AG09309 (cell line): ENCODE data around the gene H3-3A.

ENCODE experiments used
- DNase-seq: peaks from one replicate; pipeline ENCODE4 v3.0.0-alpha.2; 2010; ENCODE audit warnings: low read depth
- H3K4me3 ChIP-seq: 2 replicates; pipeline ENCODE4 v1.5.1; 2011; ENCODE audit warnings: mild to moderate bottlenecking, low read depth, low read length, moderate library complexity; ENCODE audit not compliant: control insufficient read depth
- TF ChIP-seq, protein P1 (sequence below): IDR thresholded peaks from 2 replicates; pipeline ENCODE4 v1.5.1; 2011; ENCODE audit warnings: mild to moderate bottlenecking, low read depth, low read length, inconsistent platforms; ENCODE audit not compliant: insufficient read depth, control insufficient read depth; ENCODE audit errors: missing control alignments

The H3-3A gene

DNA sequence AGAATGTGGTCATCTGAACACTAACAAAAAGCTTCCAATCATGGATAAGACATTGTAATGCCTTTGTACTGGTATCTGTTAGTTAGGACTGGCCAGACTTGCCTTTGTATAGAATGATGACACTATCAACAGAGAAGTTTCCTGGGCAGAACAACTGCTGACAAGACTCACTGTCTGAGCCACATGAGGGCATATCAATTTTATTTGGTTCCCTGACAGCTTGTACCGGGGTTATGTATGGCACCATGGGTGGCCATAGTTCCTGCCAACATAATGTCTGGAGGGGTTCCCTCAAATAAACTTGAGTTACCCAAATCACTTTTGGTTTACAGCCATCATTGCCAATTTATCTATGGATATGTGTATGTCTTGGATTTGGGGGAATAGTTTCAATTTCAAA, 13.6 kb upstream of the H3-3A start:
- DNase-seq, result no peak
- TF ChIP-seq, protein P1, sequence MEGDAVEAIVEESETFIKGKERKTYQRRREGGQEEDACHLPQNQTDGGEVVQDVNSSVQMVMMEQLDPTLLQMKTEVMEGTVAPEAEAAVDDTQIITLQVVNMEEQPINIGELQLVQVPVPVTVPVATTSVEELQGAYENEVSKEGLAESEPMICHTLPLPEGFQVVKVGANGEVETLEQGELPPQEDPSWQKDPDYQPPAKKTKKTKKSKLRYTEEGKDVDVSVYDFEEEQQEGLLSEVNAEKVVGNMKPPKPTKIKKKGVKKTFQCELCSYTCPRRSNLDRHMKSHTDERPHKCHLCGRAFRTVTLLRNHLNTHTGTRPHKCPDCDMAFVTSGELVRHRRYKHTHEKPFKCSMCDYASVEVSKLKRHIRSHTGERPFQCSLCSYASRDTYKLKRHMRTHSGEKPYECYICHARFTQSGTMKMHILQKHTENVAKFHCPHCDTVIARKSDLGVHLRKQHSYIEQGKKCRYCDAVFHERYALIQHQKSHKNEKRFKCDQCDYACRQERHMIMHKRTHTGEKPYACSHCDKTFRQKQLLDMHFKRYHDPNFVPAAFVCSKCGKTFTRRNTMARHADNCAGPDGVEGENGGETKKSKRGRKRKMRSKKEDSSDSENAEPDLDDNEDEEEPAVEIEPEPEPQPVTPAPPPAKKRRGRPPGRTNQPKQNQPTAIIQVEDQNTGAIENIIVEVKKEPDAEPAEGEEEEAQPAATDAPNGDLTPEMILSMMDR, result no peak
- H3K4me3 ChIP-seq, result no peak overlapping the region

DNA sequence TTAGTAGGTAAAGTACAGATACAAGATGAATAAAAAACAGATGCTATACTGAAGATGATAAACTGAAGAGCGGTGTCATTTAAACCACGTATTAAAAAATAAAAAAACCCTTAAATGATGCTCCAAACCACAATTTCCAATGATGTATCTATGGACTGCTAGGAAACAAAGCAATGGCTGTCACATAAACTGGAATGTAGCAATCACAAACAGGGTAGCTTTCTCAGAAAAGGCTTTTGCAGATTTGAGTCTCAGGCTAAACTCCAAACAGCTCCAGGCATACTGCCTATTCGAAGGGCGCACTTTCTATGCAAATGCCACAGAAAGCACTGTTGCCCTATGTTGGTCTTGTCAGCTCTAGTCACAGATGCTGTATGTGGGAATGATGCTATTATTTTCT, 12.4 kb upstream of the H3-3A start:
- no peak overlapping the region for H3K4me3 ChIP-seq
- DNase-seq, result no peak
- TF ChIP-seq, protein P1, result no peak

DNA sequence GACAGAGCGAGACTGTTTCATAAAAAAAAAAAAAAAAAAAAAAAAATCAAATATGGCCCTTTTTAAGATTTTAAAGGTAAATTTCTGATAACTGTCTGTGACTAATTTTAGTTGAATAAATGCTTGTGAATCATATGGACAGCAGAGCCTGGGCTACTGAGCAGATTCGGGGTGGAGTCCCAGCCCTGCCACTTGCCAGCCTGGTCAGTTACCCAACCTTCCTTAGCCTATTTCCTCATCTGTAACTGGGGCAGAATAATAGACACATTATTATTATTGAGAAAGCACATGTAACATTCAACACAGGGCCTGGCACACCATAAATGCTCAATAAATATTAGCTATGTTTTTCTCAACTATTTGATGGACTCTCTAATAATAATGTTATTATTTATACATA, 11.2 kb upstream of the H3-3A start:
- TF ChIP-seq, protein P1, result no peak
- H3K4me3 ChIP-seq, result no peak overlapping the region
- no peak for DNase-seq

DNA sequence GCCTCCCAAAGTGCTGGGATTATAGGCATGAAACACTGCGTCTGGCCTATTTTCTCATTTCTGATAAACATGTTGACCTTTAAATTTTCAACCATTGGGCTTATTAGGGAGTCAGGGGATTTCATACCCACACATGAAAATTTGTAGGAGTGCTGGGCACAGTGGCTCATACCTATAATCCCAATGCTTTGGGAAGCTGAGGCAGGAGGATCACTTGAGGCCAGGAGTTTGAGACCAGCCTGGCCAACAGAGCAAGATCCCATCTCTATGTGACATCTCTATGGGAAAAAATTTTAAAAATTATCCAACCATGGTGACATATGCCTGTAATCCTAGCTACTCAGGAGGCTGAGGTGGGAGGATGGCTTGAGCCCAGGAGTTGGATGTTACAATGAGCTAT, 10.5 kb upstream of the H3-3A start:
- TF ChIP-seq, protein P1, result no peak
- DNase-seq, result no peak
- no peak overlapping the region for H3K4me3 ChIP-seq

DNA sequence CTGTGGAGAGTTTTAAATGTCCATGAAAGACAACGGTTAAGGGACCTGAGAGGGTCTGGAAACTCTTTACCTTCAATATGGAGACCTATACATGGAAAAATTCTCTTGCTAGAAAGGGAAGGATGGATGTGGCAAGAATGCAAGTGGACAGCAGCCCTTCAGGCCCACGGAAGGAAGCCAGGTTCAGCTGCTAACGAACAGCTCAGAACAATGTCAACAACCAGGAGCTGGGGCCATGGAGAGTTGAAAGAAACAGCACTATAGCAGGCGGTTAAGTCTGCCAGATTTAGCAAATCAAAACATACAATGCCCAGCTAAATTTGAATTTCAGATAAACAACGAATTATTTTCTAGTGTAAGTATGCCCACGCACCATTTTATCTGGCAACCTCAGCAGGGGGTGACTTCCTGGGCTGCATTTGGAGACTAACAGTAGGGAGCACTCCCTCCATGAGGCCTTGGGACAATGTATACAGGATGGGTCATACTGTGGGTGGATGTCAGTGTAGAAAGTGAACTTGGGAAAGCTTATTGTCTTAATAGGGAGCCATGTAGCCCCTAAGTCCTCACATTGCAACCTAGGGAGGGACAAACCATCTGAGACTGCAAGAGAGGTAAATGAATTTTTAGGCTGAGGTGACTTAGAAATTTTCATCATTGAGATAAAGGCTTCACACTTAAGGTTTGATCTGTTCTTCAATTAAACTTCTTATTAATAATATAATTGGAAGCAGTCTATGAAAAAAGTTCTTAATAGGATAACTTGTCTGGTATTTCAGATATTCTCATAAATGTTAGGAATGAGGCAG, 7.8 kb upstream of the H3-3A start:
- DNase-seq, result no peak

DNA sequence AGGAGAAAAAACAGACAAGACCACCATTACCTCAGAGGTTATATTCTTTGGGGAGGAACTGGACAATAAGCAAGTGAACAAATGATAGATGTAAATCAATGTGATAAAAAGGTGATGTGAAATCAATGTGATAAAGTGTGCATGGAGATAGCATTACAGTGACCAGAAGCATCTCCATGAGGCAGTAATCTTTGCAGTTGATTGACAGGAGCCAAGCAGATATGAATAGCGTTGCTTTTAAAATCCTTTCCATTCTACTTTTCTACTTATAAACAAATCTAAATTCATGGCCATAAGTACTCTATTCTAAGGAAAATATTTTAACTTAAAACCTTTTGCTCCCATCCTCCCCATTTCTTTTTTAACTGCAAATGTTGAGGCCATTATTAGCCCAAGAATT, 2.8 kb upstream of the H3-3A start:
- no peak for DNase-seq
- H3K4me3 ChIP-seq, result no peak overlapping the region
- TF ChIP-seq, protein P1, result no peak

More for the DNA sequence above, 7.8 kb upstream of the H3-3A start:
- TF ChIP-seq, protein P1, result no peak
- H3K4me3 ChIP-seq, result no peak overlapping the region
